ENCODE results near the gene SLIT3.

The SLIT3 gene

GRCh38 chr5:168788786-168789185, 512.2 kb downstream of the SLIT3 start:
- H3K4me3 ChIP-seq (ENCODE audit: low read depth in 1 of 2, low read length in 2 of 2): no peak overlapping the region
- H3K27ac ChIP-seq (ENCODE audit: low read depth, low read length): no peak overlapping the region
- no peaks in the 10 kb centered on the region for H3K9me3 ChIP-seq (ENCODE audit: control insufficient read depth in 1 of 2, low read length in 2 of 2)
- no peaks in the 10 kb centered on the region for H3K36me3 ChIP-seq (ENCODE audit: control insufficient read depth in 1 of 2, insufficient read depth in 2 of 2, low read length in 2 of 2)
- no peak overlapping the region for H3K9ac ChIP-seq (ENCODE audit: low read depth in 1 of 2, low read length in 2 of 2)
- H3K4me1 ChIP-seq (ENCODE audit: control insufficient read depth in 1 of 2, insufficient read depth in 2 of 2, low read length in 2 of 2): no peaks in the 10 kb centered on the region
- no peaks in the 10 kb centered on the region for H3K27me3 ChIP-seq (ENCODE audit: control insufficient read depth in 1 of 2, insufficient read depth in 2 of 2, low read length in 2 of 2)

- no peaks in the 10 kb centered on the region for H3K36me3 ChIP-seq (ENCODE audit: control insufficient read depth in 1 of 2, insufficient read depth in 2 of 2, low read length in 2 of 2)
- H3K27me3 ChIP-seq (ENCODE audit: control insufficient read depth in 1 of 2, insufficient read depth in 2 of 2, low read length in 2 of 2): no peaks in the 10 kb centered on the region
- no peaks in the 10 kb centered on the region for H3K4me1 ChIP-seq (ENCODE audit: control insufficient read depth in 1 of 2, insufficient read depth in 2 of 2, low read length in 2 of 2)
Observed at GRCh38 chr5:168788107-168788506, 512.8 kb downstream of the SLIT3 start.

DNA sequence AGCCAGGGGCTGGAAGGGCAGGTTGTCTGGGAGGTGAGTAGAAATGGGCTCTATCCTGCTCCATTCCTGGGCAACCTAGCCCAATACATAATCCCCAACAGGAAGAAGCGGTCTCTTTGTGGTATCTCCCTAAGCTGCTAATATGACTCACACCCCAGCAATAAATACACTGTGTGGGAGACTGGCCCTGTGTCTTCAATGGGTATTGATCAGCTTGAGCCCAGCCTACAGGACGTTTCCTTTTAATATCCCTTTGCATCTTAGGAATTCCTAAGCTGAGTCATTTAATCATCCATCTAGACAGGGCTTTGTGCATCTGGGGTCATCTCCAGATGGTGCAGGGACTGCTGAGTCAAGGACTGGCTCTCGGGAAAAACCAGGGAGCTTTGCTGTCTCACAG, 514.8 kb downstream of the SLIT3 start:
- no peaks in the 10 kb centered on the region for H3K9me3 ChIP-seq (ENCODE audit: control insufficient read depth in 1 of 2, low read length in 2 of 2)
- no peaks in the 10 kb centered on the region for H3K4me1 ChIP-seq (ENCODE audit: control insufficient read depth in 1 of 2, insufficient read depth in 2 of 2, low read length in 2 of 2)
- no peaks in the 10 kb centered on the region for H3K27me3 ChIP-seq (ENCODE audit: control insufficient read depth in 1 of 2, insufficient read depth in 2 of 2, low read length in 2 of 2)

More at GRCh38 chr5:168788107-168788506, 512.8 kb downstream of the SLIT3 start:
- H3K27ac ChIP-seq (ENCODE audit: low read depth, low read length): no peak overlapping the region
- H3K9me3 ChIP-seq (ENCODE audit: control insufficient read depth in 1 of 2, low read length in 2 of 2): no peaks in the 10 kb centered on the region
- no peak overlapping the region for H3K9ac ChIP-seq (ENCODE audit: low read depth in 1 of 2, low read length in 2 of 2)
- no peak overlapping the region for H3K4me3 ChIP-seq (ENCODE audit: low read depth in 1 of 2, low read length in 2 of 2)

DNA sequence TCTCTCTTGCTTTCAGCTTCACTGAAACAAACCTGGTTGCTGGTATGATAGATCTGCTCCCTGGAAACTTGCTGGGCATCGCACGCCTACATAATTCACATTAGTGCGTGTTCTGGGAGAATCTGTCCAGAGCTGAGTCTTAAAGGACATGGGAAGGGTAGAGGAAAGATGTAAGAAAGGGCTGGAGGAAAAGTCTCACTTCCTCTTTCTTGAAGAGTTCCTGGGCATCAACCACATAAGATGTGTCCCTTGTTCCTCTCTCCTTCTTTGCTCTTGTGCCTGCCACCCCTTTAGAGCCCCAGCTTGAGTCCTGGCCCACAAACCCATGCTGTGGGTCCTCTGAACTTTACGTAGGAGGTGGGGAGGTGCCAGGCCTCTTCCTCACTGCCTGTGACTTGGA, 516.5 kb downstream of the SLIT3 start:
- H3K9me3 ChIP-seq (ENCODE audit: control insufficient read depth in 1 of 2, low read length in 2 of 2): no peaks in the 10 kb centered on the region
- H3K9ac ChIP-seq (ENCODE audit: low read depth in 1 of 2, low read length in 2 of 2): no peak overlapping the region
- no peak overlapping the region for H3K27ac ChIP-seq (ENCODE audit: low read depth, low read length)
- no peaks in the 10 kb centered on the region for H3K4me1 ChIP-seq (ENCODE audit: control insufficient read depth in 1 of 2, insufficient read depth in 2 of 2, low read length in 2 of 2)
- H3K27me3 ChIP-seq (ENCODE audit: control insufficient read depth in 1 of 2, insufficient read depth in 2 of 2, low read length in 2 of 2): no peaks in the 10 kb centered on the region
- no peaks in the 10 kb centered on the region for H3K36me3 ChIP-seq (ENCODE audit: control insufficient read depth in 1 of 2, insufficient read depth in 2 of 2, low read length in 2 of 2)
- no peak overlapping the region for H3K4me3 ChIP-seq (ENCODE audit: low read depth in 1 of 2, low read length in 2 of 2)

More for the DNA sequence above, 514.8 kb downstream of the SLIT3 start:
- no peak overlapping the region for H3K27ac ChIP-seq (ENCODE audit: low read depth, low read length)
- no peaks in the 10 kb centered on the region for H3K36me3 ChIP-seq (ENCODE audit: control insufficient read depth in 1 of 2, insufficient read depth in 2 of 2, low read length in 2 of 2)
- H3K9ac ChIP-seq (ENCODE audit: low read depth in 1 of 2, low read length in 2 of 2): no peak overlapping the region
- H3K4me3 ChIP-seq (ENCODE audit: low read depth in 1 of 2, low read length in 2 of 2): no peak overlapping the region

GRCh38 chr5:168781941-168782571, 518.9 kb downstream of the SLIT3 start:
- Histone ChIP-seq H3K4me1 (ENCODE audit: control insufficient read depth in 1 of 2, insufficient read depth in 2 of 2, low read length in 2 of 2) (no peaks in the 10 kb centered on the region), H3K9ac (ENCODE audit: low read depth in 1 of 2, low read length in 2 of 2) (no peak overlapping the region), H3K9me3 (ENCODE audit: control insufficient read depth in 1 of 2, low read length in 2 of 2) (no peaks in the 10 kb centered on the region), H3K4me3 (ENCODE audit: low read depth in 1 of 2, low read length in 2 of 2) (no peak overlapping the region), H3K27ac (ENCODE audit: low read depth, low read length) (no peak overlapping the region), H3K36me3 (ENCODE audit: control insufficient read depth in 1 of 2, insufficient read depth in 2 of 2, low read length in 2 of 2) (no peaks in the 10 kb centered on the region), H3K27me3 (ENCODE audit: control insufficient read depth in 1 of 2, insufficient read depth in 2 of 2, low read length in 2 of 2) (no peaks in the 10 kb centered on the region)

- Histone ChIP-seq H3K4me1 (ENCODE audit: control insufficient read depth in 1 of 2, insufficient read depth in 2 of 2, low read length in 2 of 2) (no peaks in the 10 kb centered on the region), H3K4me3 (ENCODE audit: low read depth in 1 of 2, low read length in 2 of 2) (no peak overlapping the region), H3K27ac (ENCODE audit: low read depth, low read length) (no peak overlapping the region), H3K27me3 (ENCODE audit: control insufficient read depth in 1 of 2, insufficient read depth in 2 of 2, low read length in 2 of 2) (no peaks in the 10 kb centered on the region), H3K36me3 (ENCODE audit: control insufficient read depth in 1 of 2, insufficient read depth in 2 of 2, low read length in 2 of 2) (no peaks in the 10 kb centered on the region), H3K9ac (ENCODE audit: low read depth in 1 of 2, low read length in 2 of 2) (no peak overlapping the region), H3K9me3 (ENCODE audit: control insufficient read depth in 1 of 2, low read length in 2 of 2) (no peaks in the 10 kb centered on the region)
Observed at GRCh38 chr5:168780888-168781287, 520.1 kb downstream of the SLIT3 start.

DNA sequence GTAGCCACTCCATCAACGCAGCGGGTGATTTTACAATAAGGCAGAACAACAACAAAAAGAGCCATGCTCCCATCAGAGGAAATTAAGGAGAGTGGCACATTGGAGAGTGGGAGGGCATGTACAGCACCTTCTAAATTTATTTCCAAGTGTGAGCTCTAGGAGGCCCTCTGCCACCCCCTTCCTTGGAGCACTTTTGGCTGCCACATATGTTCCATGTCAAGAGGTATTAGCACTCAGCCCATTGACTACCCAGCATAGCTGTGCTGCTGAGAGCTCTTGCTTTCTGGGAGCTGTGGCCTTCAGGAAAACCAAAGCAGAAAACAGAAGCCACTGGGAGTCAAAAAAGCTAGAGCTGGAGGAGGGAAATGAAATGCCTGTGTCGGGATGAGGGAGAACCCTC, 521.6 kb downstream of the SLIT3 start:
- H3K4me1 ChIP-seq (ENCODE audit: control insufficient read depth in 1 of 2, insufficient read depth in 2 of 2, low read length in 2 of 2): no peaks in the 10 kb centered on the region
- H3K36me3 ChIP-seq (ENCODE audit: control insufficient read depth in 1 of 2, insufficient read depth in 2 of 2, low read length in 2 of 2): no peaks in the 10 kb centered on the region
- no peaks in the 10 kb centered on the region for H3K9me3 ChIP-seq (ENCODE audit: control insufficient read depth in 1 of 2, low read length in 2 of 2)
- no peak overlapping the region for H3K9ac ChIP-seq (ENCODE audit: low read depth in 1 of 2, low read length in 2 of 2)
- H3K27ac ChIP-seq (ENCODE audit: low read depth, low read length): no peak overlapping the region
- no peaks in the 10 kb centered on the region for H3K27me3 ChIP-seq (ENCODE audit: control insufficient read depth in 1 of 2, insufficient read depth in 2 of 2, low read length in 2 of 2)
- H3K4me3 ChIP-seq (ENCODE audit: low read depth in 1 of 2, low read length in 2 of 2): no peak overlapping the region

GRCh38 chr5:168778536-168778935, 522.4 kb downstream of the SLIT3 start:
- H3K36me3 ChIP-seq (ENCODE audit: control insufficient read depth in 1 of 2, insufficient read depth in 2 of 2, low read length in 2 of 2): no peaks in the 10 kb centered on the region
- H3K9ac ChIP-seq (ENCODE audit: low read depth in 1 of 2, low read length in 2 of 2): no peak overlapping the region
- no peak overlapping the region for H3K27ac ChIP-seq (ENCODE audit: low read depth, low read length)
- H3K4me1 ChIP-seq (ENCODE audit: control insufficient read depth in 1 of 2, insufficient read depth in 2 of 2, low read length in 2 of 2): no peaks in the 10 kb centered on the region
- H3K27me3 ChIP-seq (ENCODE audit: control insufficient read depth in 1 of 2, insufficient read depth in 2 of 2, low read length in 2 of 2): no peaks in the 10 kb centered on the region
- H3K9me3 ChIP-seq (ENCODE audit: control insufficient read depth in 1 of 2, low read length in 2 of 2): no peaks in the 10 kb centered on the region
- no peak overlapping the region for H3K4me3 ChIP-seq (ENCODE audit: low read depth in 1 of 2, low read length in 2 of 2)

DNA sequence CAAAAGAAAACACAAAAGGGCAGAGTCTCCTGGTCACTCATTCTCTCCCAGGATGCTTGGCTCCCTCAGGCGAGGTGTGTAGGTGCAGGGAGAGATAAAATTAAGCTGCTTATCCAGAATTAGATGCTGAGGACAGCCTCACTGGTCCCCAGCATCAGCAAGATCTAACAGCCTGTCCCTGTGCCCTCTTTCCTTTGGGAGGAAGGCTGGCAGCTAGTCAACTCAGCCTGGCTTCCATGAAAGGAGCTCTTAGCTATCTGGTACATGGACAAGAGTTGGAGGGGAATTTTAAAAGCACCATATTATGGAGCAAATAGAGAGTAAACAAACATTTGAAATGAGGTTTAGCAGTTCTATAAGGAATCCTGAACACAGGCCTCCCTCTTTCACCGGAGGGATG, 523.3 kb downstream of the SLIT3 start:
- H3K4me1 ChIP-seq (ENCODE audit: control insufficient read depth in 1 of 2, insufficient read depth in 2 of 2, low read length in 2 of 2): no peaks in the 10 kb centered on the region
- H3K27ac ChIP-seq (ENCODE audit: low read depth, low read length): no peak overlapping the region
- H3K27me3 ChIP-seq (ENCODE audit: control insufficient read depth in 1 of 2, insufficient read depth in 2 of 2, low read length in 2 of 2): no peaks in the 10 kb centered on the region
- H3K9me3 ChIP-seq (ENCODE audit: control insufficient read depth in 1 of 2, low read length in 2 of 2): no peaks in the 10 kb centered on the region
- no peak overlapping the region for H3K9ac ChIP-seq (ENCODE audit: low read depth in 1 of 2, low read length in 2 of 2)
- H3K4me3 ChIP-seq (ENCODE audit: low read depth in 1 of 2, low read length in 2 of 2): no peak overlapping the region
- H3K36me3 ChIP-seq (ENCODE audit: control insufficient read depth in 1 of 2, insufficient read depth in 2 of 2, low read length in 2 of 2): no peaks in the 10 kb centered on the region

DNA sequence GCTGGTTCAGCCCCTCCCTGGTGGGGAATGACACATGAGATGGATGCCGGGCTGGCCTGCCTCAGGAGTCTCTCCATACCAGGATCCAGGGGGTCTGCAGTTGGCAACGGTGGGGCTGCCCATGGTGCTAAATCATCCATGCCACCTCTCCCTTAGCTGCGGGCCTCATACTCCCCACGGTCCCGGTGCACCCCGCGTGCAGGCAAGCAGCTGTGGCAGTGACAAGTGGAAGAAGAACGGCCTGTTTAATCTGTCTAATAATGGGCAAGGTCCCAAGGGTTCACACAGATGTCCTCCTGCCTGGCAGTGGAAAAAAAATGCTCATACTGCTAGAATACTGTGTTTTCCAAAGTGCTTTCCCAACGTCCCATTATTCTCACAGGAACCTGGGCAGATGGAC, 524.9 kb downstream of the SLIT3 start:
- H3K4me1 ChIP-seq (ENCODE audit: control insufficient read depth in 1 of 2, insufficient read depth in 2 of 2, low read length in 2 of 2): no peaks in the 10 kb centered on the region
- H3K4me3 ChIP-seq (ENCODE audit: low read depth in 1 of 2, low read length in 2 of 2): no peak overlapping the region
- no peak overlapping the region for H3K9ac ChIP-seq (ENCODE audit: low read depth in 1 of 2, low read length in 2 of 2)
- peaks cover 0 to 3% of the 10 kb centered on the region in 2 donors for H3K27me3 ChIP-seq (ENCODE audit: control insufficient read depth in 1 of 2, insufficient read depth in 2 of 2, low read length in 2 of 2)
- H3K27ac ChIP-seq (ENCODE audit: low read depth, low read length): no peak overlapping the region
- no peaks in the 10 kb centered on the region for H3K36me3 ChIP-seq (ENCODE audit: control insufficient read depth in 1 of 2, insufficient read depth in 2 of 2, low read length in 2 of 2)
- H3K9me3 ChIP-seq (ENCODE audit: control insufficient read depth in 1 of 2, low read length in 2 of 2): no peaks in the 10 kb centered on the region

DNA sequence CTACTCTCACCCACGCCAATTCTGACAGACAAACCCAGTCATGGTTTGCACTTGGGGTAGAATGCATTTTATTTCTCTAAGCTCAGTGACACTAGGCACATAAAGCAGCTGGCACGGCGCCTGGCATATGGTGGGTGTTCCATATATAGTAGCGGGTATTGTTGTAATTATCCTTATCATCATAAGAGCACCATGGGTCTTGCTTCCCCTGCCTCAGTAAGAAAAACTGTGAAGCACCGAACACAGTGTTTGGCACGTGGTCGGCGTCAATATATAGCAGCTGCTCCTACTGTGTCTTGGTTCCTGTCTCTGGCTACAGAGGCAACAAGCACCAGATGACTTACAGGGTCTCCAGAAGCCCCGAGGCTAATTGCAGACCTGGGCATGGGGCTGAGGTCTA, 527.7 kb downstream of the SLIT3 start:
- Histone ChIP-seq H3K27me3 (ENCODE audit: control insufficient read depth in 1 of 2, insufficient read depth in 2 of 2, low read length in 2 of 2) (peaks cover 0 to 7% of the 10 kb centered on the region in 2 donors), H3K27ac (ENCODE audit: low read depth, low read length) (no peak overlapping the region), H3K36me3 (ENCODE audit: control insufficient read depth in 1 of 2, insufficient read depth in 2 of 2, low read length in 2 of 2) (no peaks in the 10 kb centered on the region), H3K4me3 (ENCODE audit: low read depth in 1 of 2, low read length in 2 of 2) (no peak overlapping the region), H3K9me3 (ENCODE audit: control insufficient read depth in 1 of 2, low read length in 2 of 2) (no peaks in the 10 kb centered on the region), H3K4me1 (ENCODE audit: control insufficient read depth in 1 of 2, insufficient read depth in 2 of 2, low read length in 2 of 2) (no peaks in the 10 kb centered on the region), H3K9ac (ENCODE audit: low read depth in 1 of 2, low read length in 2 of 2) (no peak overlapping the region)
